ENCODE results near the gene DCHS2.

- TF ChIP-seq CTCF (IDR thresholded peaks at IDR 0.05; ENCODE audit: low read length): no peak
- TF ChIP-seq EZH2 (IDR thresholded peaks at IDR 0.05; ENCODE audit: borderline replicate concordance, low read length): no peak
Observed at GRCh38 chr4:154307451-154307850, 184.1 kb downstream of the DCHS2 start.
